COLO668 (cell line): ENCODE results near the gene COL5A1.

Experiments used
- DNase-seq: peaks from one replicate; lab custom pipeline; 2025; ENCODE audit not compliant: unreplicated experiment; lab: John Stamatoyannopoulos, UW

COL5A1 gene

GRCh38 chr9:134724202-134724911 lies 82.8 kb downstream of the COL5A1 start:
- no peak for DNase-seq

GRCh38 chr9:134724912-134725604 lies 83.5 kb downstream of the COL5A1 start:
- no peak for DNase-seq

GRCh38 chr9:134725605-134725940 lies 84.0 kb downstream of the COL5A1 start:
- DNase-seq: no peak

GRCh38 chr9:134726026-134726721 lies 84.6 kb downstream of the COL5A1 start:
- no peak for DNase-seq

GRCh38 chr9:134726722-134727034 lies 85.1 kb downstream of the COL5A1 start:
- no peak for DNase-seq

- DNase-seq: no peak
Measured at GRCh38 chr9:134728021-134728795, 86.6 kb downstream of the COL5A1 start.

GRCh38 chr9:134728801-134729495 lies 87.3 kb downstream of the COL5A1 start:
- DNase-seq: no peak

GRCh38 chr9:134730011-134730760 lies 88.6 kb downstream of the COL5A1 start:
- DNase-seq: no peak

GRCh38 chr9:134730761-134731496 lies 89.3 kb downstream of the COL5A1 start:
- no peak for DNase-seq

- DNase-seq: no peak
Measured at GRCh38 chr9:134731497-134732391, 90.1 kb downstream of the COL5A1 start.

- DNase-seq: no peak
Measured at GRCh38 chr9:134732392-134733110, 90.9 kb downstream of the COL5A1 start.

GRCh38 chr9:134733480-134734232 lies 92.1 kb downstream of the COL5A1 start:
- no peak for DNase-seq

GRCh38 chr9:134734270-134734669 lies 92.7 kb downstream of the COL5A1 start:
- DNase-seq: no peak

GRCh38 chr9:134735441-134736175 lies 94.0 kb downstream of the COL5A1 start:
- no peak for DNase-seq

GRCh38 chr9:134736791-134737497 lies 95.3 kb downstream of the COL5A1 start:
- peak; percentile 0 for DNase-seq
